ENCODE results near the gene RASL10B.

DNA sequence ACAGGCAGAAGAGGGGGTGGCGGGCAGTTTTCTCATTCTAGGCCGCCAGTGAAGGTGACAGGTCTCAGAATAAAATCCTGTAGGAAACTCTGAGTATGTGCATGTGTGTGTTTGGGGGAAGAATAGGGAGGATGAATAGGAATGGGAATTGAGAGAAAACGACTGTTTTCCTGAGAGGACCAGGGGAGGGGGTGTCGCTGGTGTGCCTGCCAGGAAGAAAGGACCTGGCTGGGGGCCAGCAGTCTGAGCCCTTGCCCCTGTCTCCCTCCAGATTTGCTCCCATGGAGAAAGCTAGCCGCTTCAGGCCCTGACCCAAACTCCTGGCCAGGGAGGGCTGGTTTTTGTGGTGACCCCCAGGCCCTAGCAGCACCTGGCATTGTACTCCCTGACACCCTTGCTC lies 43.6 kb downstream of the RASL10B start:
- TF ChIP-seq, protein P1, sequence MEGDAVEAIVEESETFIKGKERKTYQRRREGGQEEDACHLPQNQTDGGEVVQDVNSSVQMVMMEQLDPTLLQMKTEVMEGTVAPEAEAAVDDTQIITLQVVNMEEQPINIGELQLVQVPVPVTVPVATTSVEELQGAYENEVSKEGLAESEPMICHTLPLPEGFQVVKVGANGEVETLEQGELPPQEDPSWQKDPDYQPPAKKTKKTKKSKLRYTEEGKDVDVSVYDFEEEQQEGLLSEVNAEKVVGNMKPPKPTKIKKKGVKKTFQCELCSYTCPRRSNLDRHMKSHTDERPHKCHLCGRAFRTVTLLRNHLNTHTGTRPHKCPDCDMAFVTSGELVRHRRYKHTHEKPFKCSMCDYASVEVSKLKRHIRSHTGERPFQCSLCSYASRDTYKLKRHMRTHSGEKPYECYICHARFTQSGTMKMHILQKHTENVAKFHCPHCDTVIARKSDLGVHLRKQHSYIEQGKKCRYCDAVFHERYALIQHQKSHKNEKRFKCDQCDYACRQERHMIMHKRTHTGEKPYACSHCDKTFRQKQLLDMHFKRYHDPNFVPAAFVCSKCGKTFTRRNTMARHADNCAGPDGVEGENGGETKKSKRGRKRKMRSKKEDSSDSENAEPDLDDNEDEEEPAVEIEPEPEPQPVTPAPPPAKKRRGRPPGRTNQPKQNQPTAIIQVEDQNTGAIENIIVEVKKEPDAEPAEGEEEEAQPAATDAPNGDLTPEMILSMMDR (IDR thresholded peaks at IDR 0.05; ENCODE audit: insufficient read depth, low read length, poor library complexity, severe bottlenecking): no peak
- TF ChIP-seq EZH2phosphoT487 (conservative IDR thresholded peaks at IDR 0.05; ENCODE audit: low read length): no peak

Measured in SU-DHL-6 (cell line).